DND-41 (cell line): ENCODE results near the gene CASQ2.

Experiments used
- EZH2 ChIP-seq: IDR thresholded peaks from 3 replicates; pipeline ENCODE4 v1.6.1; 2012; ENCODE audit warnings: borderline replicate concordance, low read depth, mild to moderate bottlenecking, moderate library complexity, low read length, inconsistent platforms; ENCODE audit not compliant: severe bottlenecking
- TF ChIP-seq, protein P1 (sequence below): IDR thresholded peaks from 2 replicates; pipeline ENCODE4 v1.5.1; 2012; ENCODE audit warnings: borderline replicate concordance, low read length, moderate library complexity, mild to moderate bottlenecking; ENCODE audit not compliant: poor library complexity, severe bottlenecking; ENCODE audit errors: extremely low read depth

DNA sequence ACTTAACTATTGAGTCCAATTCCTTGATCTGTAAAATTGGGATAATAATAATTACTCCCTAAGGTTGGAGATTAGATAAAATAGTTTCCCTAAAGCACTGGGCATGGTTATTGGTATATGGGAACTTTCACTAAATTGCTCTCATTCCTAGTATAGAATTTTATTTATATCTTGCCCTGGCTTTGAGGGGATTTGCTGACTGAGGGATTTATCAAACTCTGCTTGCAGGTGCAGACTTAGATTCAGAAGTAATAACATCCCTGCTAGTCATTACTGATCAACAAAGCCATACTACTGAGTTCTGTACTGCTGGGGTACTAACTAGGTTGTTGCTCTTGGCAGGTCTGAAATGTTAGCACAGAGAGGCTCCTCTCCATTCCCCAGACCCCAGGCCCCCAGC is 41.9 kb downstream of the CASQ2 start:
- TF ChIP-seq, protein P1, sequence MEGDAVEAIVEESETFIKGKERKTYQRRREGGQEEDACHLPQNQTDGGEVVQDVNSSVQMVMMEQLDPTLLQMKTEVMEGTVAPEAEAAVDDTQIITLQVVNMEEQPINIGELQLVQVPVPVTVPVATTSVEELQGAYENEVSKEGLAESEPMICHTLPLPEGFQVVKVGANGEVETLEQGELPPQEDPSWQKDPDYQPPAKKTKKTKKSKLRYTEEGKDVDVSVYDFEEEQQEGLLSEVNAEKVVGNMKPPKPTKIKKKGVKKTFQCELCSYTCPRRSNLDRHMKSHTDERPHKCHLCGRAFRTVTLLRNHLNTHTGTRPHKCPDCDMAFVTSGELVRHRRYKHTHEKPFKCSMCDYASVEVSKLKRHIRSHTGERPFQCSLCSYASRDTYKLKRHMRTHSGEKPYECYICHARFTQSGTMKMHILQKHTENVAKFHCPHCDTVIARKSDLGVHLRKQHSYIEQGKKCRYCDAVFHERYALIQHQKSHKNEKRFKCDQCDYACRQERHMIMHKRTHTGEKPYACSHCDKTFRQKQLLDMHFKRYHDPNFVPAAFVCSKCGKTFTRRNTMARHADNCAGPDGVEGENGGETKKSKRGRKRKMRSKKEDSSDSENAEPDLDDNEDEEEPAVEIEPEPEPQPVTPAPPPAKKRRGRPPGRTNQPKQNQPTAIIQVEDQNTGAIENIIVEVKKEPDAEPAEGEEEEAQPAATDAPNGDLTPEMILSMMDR: no peak
- no peak for TF ChIP-seq EZH2
